LNCaP clone FGC (cell line): ENCODE data around the gene GPBP1L1.
"Not testable (repeated sequence)": the region's sequence is repeated elsewhere in the genome, so short reads cannot be mapped to it uniquely, and the experiment has no call there.

Experiments used
- DNase-seq: peaks from one replicate; pipeline ENCODE4 v3.0.0-alpha.2; 2011; ENCODE audit warnings: low read depth
- H3K4me3 ChIP-seq: 2 replicates; pipeline ENCODE4 v1.5.1; 2011; ENCODE audit warnings: mild to moderate bottlenecking, low read depth, low read length, control low read depth
- TF ChIP-seq, protein P1 (sequence below): IDR thresholded peaks from 2 replicates; pipeline ENCODE4 v1.5.1; 2012; ENCODE audit warnings: mild to moderate bottlenecking; ENCODE audit not compliant: control insufficient read depth, insufficient read depth; ENCODE audit errors: extremely low read depth

Gene GPBP1L1

DNA sequence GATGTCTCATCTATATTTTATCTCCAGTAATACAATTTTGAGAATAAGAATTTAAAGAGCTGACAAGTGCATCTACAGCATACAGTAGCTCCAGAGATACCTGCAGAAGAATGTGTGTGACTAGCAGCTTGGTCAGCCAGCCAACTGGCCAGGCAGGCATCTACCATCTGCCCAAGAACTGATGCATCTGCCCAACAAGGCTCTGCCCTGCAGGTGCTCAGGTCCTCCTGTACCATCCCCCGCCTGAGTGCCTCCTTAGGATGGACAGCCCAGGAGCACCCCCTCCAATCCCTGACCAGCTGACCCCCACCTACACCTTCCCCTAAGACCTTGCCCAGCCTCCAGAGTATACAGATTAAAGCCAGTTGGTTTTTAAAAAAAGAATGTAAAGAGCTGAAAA, 32.0 kb upstream of the GPBP1L1 start:
- TF ChIP-seq, protein P1, sequence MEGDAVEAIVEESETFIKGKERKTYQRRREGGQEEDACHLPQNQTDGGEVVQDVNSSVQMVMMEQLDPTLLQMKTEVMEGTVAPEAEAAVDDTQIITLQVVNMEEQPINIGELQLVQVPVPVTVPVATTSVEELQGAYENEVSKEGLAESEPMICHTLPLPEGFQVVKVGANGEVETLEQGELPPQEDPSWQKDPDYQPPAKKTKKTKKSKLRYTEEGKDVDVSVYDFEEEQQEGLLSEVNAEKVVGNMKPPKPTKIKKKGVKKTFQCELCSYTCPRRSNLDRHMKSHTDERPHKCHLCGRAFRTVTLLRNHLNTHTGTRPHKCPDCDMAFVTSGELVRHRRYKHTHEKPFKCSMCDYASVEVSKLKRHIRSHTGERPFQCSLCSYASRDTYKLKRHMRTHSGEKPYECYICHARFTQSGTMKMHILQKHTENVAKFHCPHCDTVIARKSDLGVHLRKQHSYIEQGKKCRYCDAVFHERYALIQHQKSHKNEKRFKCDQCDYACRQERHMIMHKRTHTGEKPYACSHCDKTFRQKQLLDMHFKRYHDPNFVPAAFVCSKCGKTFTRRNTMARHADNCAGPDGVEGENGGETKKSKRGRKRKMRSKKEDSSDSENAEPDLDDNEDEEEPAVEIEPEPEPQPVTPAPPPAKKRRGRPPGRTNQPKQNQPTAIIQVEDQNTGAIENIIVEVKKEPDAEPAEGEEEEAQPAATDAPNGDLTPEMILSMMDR: no peak
- no peak for DNase-seq
- no peak overlapping the region for H3K4me3 ChIP-seq

DNA sequence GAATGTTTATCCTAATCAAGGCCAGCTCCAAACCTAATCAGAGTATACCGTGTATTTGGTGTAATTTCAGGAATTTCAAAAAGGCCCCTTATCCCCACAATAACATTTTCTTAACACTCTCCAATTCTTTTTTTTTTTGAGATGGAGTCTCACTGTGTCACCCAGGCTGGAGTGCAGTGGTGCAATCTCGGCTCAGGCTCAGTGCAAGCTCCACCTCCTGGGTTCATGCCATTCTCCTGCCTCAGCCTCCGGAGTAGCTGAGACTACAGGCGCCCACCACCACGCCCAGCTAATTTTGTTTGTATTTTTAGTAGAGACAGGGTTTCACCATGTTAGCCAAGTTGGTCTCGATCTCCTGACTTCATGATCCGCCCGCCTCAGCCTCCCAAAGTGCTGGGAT, 31.1 kb upstream of the GPBP1L1 start:
- not testable (repeated sequence) for DNase-seq, H3K4me3 ChIP-seq

DNA sequence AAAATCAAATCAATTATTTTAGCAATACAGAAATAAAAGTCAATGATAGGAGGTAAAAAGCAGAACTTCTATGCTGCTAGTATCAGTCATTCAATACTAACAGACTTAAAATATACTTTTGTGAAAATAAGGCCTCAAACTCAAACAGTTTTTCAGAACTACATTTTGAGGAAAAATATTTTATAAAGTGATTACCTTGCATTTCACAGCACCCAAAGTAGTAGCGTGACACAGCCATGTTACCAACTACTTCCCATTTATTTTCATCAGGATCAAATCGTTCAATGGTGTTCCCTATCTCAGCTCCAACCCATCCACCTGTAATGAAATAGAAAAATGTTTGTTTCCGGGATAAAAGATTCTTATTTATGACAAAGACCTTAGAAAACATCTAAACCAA, 30.4 kb upstream of the GPBP1L1 start:
- H3K4me3 ChIP-seq: no peak overlapping the region
- no peak for DNase-seq
- TF ChIP-seq, protein P1: no peak

DNA sequence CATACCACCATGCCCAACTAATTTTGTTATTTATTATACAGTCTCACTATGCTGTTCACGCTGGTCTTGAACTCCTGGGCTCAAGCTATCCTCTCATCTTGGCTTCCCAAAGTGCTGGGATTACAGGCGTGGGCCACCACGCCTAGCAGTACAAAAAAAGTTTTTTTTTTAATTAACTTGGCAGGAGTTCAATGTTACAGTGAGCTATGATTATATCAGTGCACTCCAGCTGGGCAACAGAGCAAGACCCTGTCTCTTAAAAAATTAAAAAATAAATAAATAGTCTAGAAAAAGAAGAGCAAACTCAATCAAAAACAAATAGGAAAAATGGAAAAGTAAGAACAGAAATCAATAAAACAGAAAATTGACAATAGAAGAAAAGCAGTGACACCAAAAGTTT, 27.4 kb upstream of the GPBP1L1 start:
- TF ChIP-seq, protein P1: no peak
- H3K4me3 ChIP-seq: no peak overlapping the region
- no peak for DNase-seq

DNA sequence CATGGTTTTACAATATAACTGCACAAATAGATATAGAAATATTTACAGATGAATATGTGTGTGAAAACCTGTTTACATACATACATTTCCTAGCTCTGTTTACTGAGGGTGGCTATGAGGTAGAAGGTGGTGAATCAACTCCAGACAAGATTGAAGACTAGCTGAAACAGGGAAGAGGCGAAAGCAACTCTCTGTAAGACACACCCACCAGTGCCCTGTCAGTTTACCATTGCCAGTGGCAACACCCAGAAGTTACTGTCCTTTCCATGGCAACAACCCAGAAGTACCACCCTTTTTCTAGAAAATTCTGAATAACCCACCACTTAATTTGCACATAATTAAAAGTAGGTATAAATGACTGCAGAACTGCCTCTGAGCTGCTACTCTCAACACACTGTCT, 18.3 kb upstream of the GPBP1L1 start:
- DNase-seq: no peak
- H3K4me3 ChIP-seq: no peak overlapping the region
- TF ChIP-seq, protein P1: no peak

DNA sequence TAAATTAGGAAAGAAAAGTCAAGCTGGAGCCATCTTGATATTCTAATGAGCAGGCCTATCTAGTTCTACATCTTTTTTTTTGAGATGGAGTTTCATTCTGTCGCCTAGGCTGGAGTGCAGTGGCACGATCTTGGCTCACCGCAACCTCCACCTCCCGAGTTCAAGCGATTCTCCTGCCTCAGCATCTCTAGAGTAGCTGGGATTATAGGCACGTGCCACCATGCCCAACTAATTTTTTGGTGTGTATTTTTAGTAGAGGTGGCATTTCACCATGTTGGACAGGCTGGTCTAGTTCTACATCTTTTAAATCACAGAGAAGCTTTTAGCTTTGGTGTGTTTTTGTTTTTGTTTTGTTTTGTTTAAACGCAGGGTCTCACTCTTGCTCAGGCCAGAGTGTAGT, 8.5 kb upstream of the GPBP1L1 start:
- no peak for DNase-seq
- no peak overlapping the region for H3K4me3 ChIP-seq
- TF ChIP-seq, protein P1: no peak

DNA sequence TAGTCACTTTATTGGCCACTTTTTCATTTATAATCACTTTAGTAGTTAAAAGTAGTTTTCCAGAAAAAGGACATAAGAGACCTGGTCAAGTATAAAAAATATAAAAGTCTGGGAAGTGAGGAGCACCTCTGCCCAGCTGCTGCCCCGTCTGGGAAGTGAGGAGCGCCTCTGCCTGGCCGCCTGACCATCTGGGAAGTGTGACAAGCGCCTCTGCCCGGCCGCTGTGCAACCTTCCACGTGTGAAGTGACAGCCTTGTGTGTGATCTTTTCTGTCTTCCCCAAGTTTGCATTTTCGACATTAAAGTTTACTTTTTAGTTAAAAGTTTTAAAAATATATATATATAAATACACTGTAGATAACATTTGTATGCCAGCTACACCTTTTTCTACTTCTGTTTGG, 7.5 kb upstream of the GPBP1L1 start:
- DNase-seq: not testable (repeated sequence)

DNA sequence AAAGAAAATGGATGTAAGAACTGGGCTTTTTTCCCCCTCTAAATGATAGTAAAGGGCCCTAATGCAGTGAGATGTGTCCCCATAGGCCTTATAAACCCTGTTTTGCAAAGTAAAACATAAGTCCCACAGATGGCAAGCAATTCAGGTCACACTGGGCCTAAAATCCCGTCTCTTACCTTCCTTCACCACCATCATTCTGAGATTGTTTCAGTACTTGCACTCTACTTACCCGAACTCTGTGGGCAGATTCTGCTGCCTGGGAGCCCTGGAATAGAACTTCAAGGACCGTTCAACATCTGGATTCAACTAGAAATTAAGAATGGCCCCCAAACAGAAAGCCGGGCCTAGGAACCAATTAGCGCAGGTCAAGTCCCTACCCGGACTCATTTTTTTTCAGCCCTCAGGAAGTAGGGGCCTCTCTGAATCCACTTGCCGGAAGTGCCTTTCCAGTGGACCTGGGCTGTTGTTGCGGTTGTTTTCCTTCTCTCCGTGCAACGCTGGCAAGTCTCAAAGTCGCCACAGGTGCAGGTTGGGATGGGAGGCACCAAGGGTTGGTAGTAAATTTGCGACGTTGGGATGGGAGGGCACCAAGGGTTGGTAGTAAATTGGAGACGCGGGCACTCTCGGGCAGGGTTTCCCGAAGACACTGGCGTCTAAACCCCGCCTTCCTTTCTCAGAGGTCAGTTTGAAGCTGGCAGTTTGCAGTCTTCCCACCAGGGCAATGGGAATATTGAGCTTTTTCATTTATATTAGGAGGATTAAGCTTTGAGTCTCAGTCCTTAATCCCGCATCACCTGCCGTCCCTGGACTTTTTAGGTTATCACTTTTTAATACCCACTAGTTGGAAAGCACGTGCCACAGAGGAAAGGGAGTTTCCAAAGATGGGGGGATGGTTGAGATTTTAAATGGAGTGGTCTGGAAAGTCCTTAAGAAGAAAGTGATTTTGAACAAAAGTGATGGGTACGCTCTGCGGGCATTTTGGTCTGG, 1.7 kb upstream of the GPBP1L1 start, which contains the start of gene TMEM69:
TSS of gene TMEM69 (plus strand) at position 428 of the 987 bp plus-strand sequence. CDS start 2,888 bp downstream, outside the sequence.
- peak within 1 kb of the TSS; percentile 97 for H3K4me3 ChIP-seq
- peak; percentile 81 for DNase-seq
- TF ChIP-seq, protein P1: no peak

More for the DNA sequence above, 7.5 kb upstream of the GPBP1L1 start:
- not testable (repeated sequence) for H3K4me3 ChIP-seq
